HG03460 (cell line): ENCODE results near the gene FGD6.
"Not testable (repeated sequence)": the region's sequence is repeated elsewhere in the genome, so short reads cannot be mapped to it uniquely, and the experiment has no call there.

ENCODE experiments used
- ATAC-seq: cut with Tn5 transposase; IDR thresholded peaks from one replicate; pipeline ENCODE4 v1.9.1; 2021; ENCODE audit not compliant: unreplicated experiment

FGD6 gene

DNA sequence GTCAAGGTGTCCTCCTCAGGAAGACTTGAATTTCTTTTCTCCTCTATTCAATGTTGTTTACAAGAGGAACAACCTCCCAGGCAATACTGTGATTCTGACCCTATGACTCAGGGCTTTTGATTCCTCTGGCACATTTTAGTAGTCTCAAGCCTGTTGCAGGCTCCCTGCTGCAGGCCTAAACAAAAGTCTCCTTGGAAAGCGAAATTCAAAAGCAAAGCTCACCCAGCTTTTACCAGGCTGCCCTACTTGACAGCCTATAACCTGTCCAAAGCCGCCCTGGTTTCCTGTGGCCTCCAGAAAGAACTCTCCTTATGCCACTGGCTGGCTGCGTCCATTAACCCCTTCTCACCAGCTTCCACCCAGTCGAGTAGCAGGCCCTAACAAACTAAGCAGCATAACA is 11.6 kb downstream of the FGD6 start:
- ATAC-seq: no peak

DNA sequence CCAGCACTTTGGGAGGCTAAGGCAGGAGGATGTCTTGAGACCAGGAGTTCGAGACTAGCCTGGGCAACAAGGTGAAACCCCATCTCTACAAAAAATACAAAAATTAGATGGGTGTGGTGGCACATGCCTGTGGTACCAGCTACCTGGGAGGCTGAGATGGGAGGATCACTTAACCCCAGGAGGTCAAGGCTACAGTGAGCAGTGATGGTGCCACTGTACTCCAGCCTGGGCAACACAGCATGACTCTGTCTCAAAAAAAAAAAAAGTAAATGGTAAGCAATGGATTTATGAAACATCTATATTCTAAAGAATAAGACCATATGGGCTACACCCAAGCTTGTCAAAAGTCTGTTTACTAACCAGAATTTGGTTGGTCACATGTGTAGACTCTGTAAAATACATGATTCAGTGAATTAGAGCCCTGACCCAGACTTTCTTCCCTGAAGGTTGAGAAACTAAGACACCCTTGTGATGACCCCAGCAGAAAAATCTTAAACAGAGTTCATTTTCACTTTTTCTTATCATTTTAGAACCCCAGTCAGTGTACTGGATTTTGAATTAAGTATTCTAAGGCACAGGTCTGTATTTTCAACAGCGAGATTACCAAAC is 12.1 kb downstream of the FGD6 start:
- ATAC-seq: no peak

DNA sequence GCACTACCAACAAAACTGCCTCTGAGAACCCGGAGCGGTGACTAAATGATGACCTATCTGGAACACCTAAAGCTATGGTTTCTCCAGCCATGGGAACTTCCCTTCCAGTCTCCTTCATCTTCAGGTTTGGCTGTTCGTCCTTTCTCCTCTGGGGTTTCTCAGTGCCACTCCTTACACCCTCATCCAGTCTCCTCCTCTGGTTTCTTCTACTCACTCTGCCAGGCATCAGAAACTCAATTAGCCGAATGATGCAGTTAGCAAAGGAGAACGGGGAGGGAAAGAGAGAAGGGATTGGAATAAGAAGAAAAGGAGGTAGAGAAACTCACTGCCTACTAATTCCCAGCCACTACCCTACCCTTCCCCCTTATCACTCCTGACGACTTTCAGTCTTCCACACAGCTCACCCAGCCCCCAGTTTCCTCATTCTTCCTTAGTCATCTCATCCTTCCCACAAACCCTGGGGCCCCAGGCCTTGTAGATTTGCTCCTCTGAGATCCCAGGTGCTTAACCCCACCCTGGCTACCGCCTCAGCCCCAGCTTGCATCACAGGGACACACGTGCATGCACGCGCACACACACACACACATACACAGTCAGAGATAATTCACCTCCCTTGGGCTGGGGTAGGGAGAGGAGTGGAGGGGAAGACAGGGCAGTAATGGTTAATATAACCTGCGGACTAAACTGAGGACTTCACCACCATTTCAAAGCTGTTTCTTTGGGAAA is 13.0 kb downstream of the FGD6 start:
- no peak for ATAC-seq

DNA sequence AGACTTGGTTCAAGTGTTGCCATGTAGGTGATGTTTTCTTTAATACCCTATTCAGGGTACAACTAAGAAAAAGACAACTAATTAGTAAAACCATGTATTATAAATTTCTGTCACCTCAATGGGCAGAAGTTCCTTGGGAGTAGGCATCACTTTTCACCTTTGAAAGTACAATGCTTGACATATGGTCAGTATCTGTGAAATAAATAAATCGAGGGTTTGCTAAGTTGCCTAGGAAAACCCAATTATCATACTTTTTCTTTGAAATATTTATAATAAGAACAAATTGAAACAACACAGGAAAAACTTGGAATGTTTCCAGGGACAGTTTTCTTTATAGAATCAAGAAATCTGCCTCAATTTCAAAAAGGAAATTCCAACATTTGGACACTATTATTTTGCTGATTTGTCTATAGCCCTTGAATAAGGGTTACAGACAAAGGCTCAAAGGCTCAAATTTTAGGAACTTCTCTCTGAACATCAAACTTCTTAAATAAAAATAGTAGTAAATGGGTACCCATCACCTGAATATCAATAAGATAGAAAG is 13.7 kb downstream of the FGD6 start:
- ATAC-seq: no peak

DNA sequence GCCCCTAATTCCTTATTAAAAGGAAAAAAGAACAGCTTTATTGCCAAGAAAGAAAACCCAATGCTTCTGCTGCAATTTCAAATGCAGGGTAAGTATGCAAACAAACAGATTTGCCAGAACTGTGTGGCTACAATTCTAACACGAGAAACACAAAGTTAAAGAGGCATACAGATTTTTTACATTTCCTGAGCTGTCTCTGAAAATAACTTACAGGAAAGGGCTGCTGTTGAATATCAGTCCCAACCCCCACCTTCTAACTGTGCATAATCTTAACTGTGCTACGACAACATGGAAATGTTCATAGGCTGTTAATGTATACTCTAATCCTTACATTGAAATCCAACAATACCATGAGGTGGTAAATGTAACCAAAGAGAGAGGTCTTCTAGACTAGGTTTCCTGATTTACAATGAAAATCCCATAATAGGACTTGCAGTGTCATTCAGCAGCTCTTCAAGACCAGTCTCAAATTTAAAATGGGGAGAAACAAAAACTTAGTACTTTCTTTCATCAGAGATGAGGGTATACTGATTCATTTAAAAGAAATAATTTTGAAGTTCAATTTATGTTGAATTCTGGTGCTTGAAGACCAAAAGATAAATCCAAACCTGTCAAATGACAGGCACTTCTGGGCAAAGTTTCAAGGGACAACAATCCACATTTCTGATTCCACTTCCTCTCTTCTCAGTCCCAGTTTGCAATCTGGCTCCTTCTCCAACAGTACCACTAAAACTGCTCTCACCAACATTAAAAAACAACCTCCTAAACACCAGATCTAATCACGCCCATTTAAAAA is 14.4 kb downstream of the FGD6 start:
- ATAC-seq: no peak

DNA sequence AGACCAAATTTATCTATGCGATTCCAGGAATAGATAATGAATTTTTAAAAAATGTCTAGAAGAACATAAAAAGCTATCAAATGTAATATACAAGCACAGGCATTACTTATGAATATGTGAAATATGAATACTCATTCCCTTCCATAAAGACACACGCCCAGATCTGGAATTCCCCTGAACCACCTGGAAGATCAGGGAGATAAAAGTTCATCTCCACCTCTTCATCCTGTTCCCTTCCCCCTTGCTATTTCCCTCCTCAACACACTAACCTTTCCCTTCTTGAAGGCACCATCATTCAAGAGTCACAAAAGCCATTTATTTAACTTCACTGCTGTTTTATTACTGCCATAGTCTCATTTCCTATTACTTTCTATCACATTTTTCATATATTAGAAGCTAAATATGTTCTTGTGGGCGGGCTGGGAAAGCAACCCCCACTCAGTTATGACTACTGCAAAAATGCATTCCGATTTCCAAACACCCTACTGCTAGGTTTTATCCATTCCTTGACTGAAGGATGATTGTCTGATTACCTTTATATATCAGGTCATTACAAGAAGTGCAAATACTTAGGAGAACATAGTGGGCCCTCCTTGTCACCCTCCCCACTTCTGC is 16.1 kb downstream of the FGD6 start:
- no peak for ATAC-seq

DNA sequence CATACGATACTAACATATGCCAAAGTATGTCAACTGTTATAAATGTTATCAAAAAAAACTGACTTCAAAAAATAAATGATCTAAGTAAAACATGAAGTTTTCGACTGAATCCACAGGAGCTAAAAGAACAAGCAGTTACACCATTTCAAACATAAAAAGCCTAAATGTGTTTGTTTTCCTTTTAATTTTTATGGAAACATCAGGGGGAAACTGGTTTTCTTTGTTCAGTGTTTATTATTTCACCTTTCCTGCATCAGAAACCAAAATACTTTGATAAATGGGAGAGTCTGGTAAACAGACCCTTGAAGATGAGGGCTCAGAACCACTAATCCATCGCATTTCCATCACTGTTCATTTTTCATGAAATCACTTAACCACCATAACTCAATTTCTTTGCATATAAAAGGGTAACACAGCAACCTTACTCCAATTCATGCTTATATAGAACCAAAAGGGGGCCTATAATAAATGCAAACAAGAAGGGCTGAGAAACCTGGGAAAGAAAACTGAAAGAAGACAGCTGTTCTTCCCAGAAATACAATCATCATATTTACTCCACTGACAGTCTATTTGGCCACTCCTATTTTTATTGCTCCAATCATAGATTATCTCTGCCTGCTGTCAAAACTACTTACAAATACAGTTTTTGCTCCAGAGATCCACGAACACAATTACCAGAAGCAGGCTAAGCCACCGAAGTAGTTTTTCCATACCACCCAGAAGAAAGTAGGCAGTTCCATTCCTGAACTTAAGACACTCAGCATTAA is 17.0 kb downstream of the FGD6 start:
- ATAC-seq: no peak

DNA sequence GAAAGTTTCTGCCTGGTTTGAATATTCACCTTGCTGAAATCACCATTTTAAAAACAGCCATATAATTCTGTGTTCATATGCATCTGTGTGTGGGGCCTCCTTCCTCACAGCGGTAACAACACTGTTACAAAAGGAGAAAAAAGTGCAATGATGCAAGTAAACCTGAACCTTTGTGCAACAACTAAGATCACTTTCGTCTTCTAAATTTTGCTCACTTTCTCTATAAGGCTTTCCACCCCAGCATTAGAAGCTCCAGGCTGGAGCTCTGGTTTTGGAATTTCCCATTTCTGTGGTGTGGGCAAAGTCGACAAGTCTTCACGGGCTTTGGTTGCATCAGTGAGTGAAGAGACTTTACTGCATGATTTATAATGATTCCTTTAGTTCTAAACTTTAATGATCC is 18.4 kb downstream of the FGD6 start:
- ATAC-seq: no peak

DNA sequence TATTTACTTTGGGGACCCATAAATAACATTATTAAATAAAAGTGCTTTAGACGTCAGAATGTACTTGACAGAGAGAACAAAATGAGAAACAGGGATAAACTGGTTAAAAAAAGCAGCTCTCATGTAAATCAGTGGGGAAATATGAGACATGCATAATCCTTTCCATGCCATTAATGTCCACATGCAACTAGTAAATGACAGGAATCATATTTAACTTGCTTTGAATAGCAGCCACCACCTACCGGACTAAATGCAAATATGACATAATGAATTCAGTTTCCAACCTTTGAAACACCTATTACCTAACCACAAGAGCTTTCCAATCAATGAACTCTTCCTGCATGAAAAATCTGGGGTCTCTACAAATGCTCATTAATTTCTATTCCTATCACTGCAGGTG is 19.6 kb downstream of the FGD6 start:
- ATAC-seq: no peak

DNA sequence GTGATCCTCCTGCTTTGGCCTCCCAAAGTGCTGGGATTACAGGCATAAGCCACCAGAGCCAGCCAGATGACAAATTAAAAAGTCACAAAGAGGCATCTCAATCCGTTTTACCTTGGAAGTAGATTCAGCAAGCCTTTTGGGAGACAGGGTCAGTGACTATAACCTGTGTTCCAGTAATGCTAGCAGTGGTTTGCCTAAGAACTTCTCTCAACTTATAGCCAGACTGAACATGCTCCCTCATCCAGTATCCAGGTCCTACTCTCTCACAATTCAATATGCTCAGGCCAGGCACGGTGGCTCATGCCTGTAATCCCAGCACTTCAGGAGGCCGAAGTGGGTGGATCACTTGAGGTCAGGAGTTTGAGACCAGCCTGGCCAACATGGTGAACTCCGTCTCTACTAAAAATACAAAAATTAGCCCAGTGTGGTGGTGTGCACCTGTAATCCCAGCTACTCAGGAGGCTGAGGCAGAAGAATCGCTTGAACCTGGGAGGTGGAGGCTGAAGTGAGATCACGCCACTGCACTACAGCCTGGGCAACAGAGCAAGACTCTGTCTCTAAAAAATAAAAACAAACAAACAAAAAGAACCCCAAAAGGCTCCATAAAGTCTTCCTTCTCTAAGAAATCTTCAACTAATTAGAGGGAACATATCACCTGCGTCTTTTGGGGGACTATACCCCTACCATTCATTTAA is 20.2 kb downstream of the FGD6 start:
- ATAC-seq: not testable (repeated sequence)

DNA sequence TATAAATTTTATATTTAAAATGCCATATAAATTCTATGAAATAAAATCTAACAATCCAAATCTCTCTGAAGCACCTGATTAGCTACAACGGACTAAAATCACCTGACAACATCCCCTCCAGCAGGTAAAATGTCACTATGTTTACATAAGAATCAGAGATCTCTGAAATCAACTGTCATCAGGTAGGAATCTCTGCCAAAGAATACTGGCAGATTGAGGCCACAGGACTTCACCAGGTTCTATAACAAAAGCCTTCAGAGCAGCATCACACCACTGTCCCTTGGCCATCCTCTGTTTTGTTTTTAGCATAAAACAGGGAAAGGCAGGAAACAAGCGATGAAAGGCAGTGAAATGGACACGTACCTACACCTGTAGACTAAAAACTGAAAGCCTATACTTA is 22.1 kb downstream of the FGD6 start:
- no peak for ATAC-seq

DNA sequence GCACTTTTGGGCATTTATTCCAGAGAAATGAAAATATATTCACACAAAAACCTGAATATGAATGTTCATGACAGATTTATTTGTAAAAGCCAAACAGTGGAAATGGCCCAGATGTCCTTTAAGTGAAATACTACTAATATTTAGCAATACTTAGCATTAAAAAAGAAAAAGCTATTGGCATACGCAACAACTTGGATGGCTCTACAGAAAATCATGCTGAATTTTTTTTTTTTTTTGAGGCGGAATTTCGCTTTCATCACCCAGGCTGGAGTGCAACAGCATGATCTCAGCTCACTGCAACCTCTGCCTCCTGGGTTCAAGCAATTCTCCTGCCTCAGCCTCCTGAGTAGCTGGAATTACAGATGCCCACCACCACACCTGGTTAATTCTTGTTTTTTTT is 24.1 kb downstream of the FGD6 start:
- ATAC-seq: no peak

DNA sequence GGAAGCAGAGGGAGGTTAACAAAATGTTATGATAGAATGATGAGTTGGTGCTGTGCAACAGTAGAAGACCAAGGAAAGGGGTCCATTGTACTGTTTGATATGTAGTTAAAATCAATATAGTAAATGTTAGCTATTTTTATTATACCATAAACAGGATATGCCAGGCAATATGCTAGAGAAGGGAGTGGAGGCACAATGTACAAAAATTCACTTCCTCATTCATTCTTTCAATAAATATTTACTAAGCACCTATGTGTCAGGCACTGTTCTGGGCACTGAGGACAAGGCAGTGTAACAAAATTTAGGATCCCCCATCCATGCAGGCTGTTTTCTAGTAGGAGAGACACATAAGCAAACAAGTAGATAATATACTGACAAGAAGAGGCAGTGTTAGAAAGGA is 25.0 kb downstream of the FGD6 start:
- no peak for ATAC-seq

DNA sequence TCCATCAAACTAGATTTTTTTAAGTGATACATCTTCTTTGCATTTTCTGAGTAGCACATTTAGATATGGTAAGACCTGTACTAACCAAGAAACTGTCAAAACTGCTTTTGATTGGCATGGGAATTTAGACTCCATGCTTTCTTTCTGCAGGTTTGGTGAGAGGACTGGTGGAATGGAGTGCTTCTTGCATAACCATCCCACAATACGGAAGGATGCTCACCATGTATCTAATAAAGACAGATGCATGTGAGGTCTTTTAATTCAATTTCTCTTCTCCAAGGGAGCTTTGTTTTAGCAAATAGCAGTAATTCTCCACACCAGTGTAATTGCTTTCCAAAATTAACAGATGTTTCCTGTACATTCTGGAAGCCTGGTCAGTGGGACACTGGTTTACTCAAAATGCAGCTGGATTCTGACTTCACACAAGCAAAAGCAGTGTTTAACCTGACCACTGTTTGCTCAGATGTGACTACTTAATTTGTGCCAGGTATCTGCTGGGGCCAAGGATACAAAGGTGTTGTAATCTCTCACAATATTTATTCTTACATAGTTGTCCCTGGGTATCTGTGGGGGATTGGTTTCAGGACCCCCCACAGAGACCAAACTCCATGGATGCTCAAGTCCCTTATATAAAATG is 26.1 kb downstream of the FGD6 start:
- ATAC-seq: no peak

DNA sequence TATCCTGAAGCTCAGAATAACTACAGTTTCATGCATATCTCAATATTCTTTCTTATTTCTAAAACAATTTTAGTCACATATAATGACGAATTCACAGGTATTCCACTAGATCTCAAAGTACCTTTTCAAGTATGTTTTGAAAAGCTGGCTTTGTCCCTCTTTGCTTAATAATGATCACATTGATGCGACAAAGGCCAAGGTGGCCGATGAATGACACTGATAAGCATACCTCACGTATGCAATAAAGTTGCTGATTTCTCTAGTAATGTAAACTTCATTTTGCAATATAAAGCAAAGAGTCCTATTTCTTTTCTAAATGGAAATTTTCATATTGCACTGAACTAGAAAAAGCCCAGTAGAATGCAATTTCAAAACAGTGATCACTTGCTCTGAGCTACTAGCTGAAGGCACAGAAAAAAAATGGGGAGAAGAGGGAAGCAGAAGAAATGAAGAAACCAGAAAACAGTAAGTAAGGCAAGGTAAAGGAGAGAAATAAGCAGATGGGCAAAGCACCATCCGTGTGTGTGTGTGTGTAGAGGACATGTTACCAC is 29.3 kb downstream of the FGD6 start:
- no peak for ATAC-seq

DNA sequence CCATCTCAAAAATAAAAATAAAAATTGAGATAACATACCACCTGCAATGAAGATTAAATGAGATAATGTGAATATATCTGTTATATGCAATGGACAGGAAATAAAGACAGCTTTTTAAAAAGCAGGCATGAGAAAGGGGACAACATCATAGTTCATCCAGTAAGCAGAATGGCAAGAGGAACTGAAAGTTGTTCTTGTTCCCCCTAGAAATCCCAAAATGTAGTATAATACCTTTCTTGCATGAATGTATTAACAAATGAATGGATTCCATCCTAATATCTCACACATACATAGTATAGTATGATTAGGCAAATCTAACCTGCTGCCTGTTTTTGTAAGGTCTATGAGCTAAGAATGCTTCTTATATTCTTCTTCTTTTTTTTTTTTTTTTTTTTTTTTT is 31.4 kb downstream of the FGD6 start:
- ATAC-seq: no peak

DNA sequence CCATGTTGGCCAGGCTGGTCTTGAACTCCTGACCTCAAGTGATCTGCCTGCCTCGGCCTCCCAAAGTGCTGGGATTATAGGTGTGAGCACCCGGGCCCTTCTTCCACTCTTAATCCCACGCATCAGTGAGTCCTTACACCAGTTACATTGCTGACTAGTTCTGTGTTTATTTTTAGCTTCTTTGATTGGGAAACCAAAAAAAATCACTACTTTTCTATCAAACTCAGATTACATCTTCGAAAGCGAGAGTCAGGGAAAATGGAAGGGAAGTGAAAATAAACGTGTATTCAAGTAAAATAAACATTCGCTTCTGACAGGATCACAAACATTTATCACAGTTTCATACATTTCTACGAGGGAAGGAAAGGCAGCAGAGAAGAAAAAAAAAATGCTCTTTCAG is 32.2 kb downstream of the FGD6 start:
- ATAC-seq: no peak

DNA sequence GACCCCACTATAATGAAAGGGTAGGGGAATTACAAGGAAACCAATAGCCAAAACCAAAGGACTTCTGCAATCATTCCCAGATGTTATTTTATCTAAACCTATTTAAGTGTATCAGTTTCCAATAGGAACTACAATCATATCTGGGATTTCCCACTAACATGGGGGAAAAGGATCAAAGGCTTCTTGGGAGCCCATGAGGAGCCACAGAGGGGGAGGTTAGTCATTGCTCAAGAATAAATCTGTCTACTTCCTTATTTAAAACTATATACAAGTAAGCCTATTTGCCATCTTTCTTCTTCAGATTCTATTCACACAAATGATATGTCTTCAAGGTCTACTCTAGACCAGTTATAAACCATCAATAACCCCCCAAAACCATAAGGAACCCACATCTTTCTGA is 33.1 kb downstream of the FGD6 start:
- no peak for ATAC-seq

DNA sequence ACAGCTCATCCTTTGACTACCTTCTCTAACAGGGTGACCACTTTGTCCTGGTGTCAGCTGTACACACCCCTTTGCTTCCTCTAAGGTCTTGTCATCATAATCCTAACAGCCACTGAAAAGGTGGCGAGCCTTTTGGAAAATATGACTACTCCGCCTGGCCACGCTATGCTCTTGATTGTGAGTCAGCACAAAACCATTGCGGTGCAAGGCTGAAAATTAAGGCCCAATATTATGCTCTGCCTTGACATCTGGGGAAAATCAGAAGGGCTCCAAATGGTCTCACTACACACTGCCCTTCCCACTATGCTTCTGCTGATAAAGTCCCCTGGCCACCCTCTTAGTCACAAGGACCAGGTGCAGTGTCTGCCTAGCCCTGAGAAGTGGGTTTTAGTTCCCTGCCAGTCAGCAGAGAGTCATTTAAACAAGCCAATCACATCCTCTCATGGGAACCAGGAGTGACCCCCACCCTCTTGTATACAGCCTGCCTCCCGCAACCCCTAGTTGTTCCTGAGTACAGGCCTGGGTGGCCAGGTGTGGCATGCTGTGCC is 34.3 kb downstream of the FGD6 start:
- no peak for ATAC-seq
